H1 (cell line): ENCODE measurements around the gene BORCS6. TPM values are rescaled to one million over a fixed set of nuclear protein-coding genes. Genes with fewer than 3 reads are reported as not detected.

Experiments
- CTCF ChIA-PET: fragments of 300-600 bp; sonication (Branson Sonifier 250); formaldehyde crosslinking; loops from one replicate; lab custom pipeline; 2021; ENCODE audit not compliant: partially characterized antibody; lab: Charles Lee
- POLR2A ChIA-PET: fragments of 300-600 bp; sonication (Branson Sonifier 250); formaldehyde crosslinking; loops from one replicate; lab custom pipeline; 2021; ENCODE audit warnings: inconsistent platforms; ENCODE audit not compliant: partially characterized antibody; lab: Charles Lee
- DNase-seq, 2 experiments: peaks; one replicate each; pipeline versions ENCODE4 v3.0.0 to v3.0.0-alpha.2; 2010 to 2022; ENCODE audit warnings: low spot score in 2 of 2, low read depth in 1 of 2, mixed read lengths in 1 of 2
- FAIRE-seq: peaks from 2 replicates; lab custom pipeline; 2011; peaks lifted over from hg19 to GRCh38; lab: Jason Lieb, UNC
- H2AFZ ChIP-seq: 2 replicates; pipeline ENCODE4 v1.8.1; 2012; ENCODE audit warnings: low read length, inconsistent platforms
- H2AK5ac ChIP-seq: 2 replicates; pipeline ENCODE4 v1.6.1; 2013; ENCODE audit warnings: low read depth, low read length
- H2BK120ac ChIP-seq: replicated peaks from 2 replicates; pipeline ENCODE3; 2013; ENCODE audit warnings: low read depth, low read length, inconsistent platforms
- H2BK12ac ChIP-seq: 2 replicates; pipeline ENCODE4 v1.6.1; 2013; ENCODE audit warnings: low read depth, low read length
- H2BK15ac ChIP-seq: 2 replicates; pipeline ENCODE4 v1.6.1; 2013; ENCODE audit warnings: low read length
- H2BK20ac ChIP-seq: 2 replicates; pipeline ENCODE4 v1.6.1; 2013; ENCODE audit warnings: low read length
- H2BK5ac ChIP-seq: 2 replicates; pipeline ENCODE4 v1.6.1; 2013; ENCODE audit warnings: low read depth, low read length
- H3K14ac ChIP-seq: 2 replicates; pipeline ENCODE4 v1.6.1; 2013; ENCODE audit warnings: inconsistent platforms; ENCODE audit not compliant: insufficient read length
- H3K18ac ChIP-seq: 2 replicates; pipeline ENCODE4 v1.6.1; 2013; ENCODE audit warnings: low read length; ENCODE audit errors: extremely low read depth
- H3K23ac ChIP-seq: 2 replicates; pipeline ENCODE4 v1.6.1; 2013; ENCODE audit warnings: inconsistent platforms; ENCODE audit not compliant: insufficient read length
- H3K23me2 ChIP-seq: 2 replicates; pipeline ENCODE4 v1.6.1; 2013; ENCODE audit warnings: low read depth, low read length
- H3K27ac ChIP-seq: 2 replicates; pipeline ENCODE4 v1.6.1; 2011; ENCODE audit warnings: low read depth, low read length, inconsistent platforms
- H3K27me3 ChIP-seq, 4 experiments: replicated peaks in 1 of 4; 1 replicate in 1 of 4; 2 replicates in 3 of 4; pipeline versions ENCODE4 v1.6.1 to v1.8.1; 2011 to 2013; ENCODE audit warnings: low read length in 3 of 4, mild to moderate bottlenecking in 3 of 4, inconsistent platforms in 2 of 4, mixed read lengths in 2 of 4, moderate library complexity in 1 of 4; ENCODE audit not compliant: control insufficient read depth in 3 of 4, insufficient read depth in 3 of 4; ENCODE audit errors: extremely low read depth in 1 of 4
- H3K36me3 ChIP-seq, 4 experiments: 2 replicates each; pipeline versions ENCODE4 v1.6.1 to v1.8.1; 2011 to 2013; ENCODE audit warnings: mild to moderate bottlenecking in 4 of 4, low read length in 3 of 4, moderate library complexity in 2 of 4, control low read depth in 1 of 4, inconsistent platforms in 1 of 4; ENCODE audit not compliant: insufficient read depth in 4 of 4, control insufficient read depth in 2 of 4
- H3K4ac ChIP-seq: replicated peaks from 2 replicates; pipeline ENCODE3; 2013; ENCODE audit warnings: low read length, low read depth, mixed read lengths, inconsistent platforms; ENCODE audit not compliant: insufficient read length
- H3K4me1 ChIP-seq, 4 experiments: replicated peaks in 1 of 4; 1 replicate in 1 of 4; 2 replicates in 3 of 4; pipeline versions ENCODE4 v1.6.1 to v1.8.1; 2011 to 2013; ENCODE audit warnings: low read length in 3 of 4, inconsistent platforms in 2 of 4, mixed read lengths in 1 of 4; ENCODE audit not compliant: insufficient read depth in 4 of 4, control insufficient read depth in 3 of 4
- H3K4me2 ChIP-seq, 2 experiments: 2 replicates each; pipeline versions ENCODE4 v1.6.1 to v1.8.1; 2011 to 2013; ENCODE audit warnings: low read depth in 2 of 2, low read length in 2 of 2, control low read depth in 1 of 2, inconsistent platforms in 1 of 2, mild to moderate bottlenecking in 1 of 2; ENCODE audit not compliant: insufficient read depth in 1 of 2
- H3K4me3 ChIP-seq, 4 experiments: fragments of 200-600, 300-600 bp in 1 of 4; sonication (generic), shearing (Covaris generic), sonication (Bioruptor Twin) in 1 of 4; 2 replicates each; pipeline versions ENCODE4 v1.5.1 to v1.8.1; 2011 to 2016; ENCODE audit warnings: low read length in 4 of 4, low read depth in 3 of 4, control low read depth in 2 of 4, inconsistent platforms in 2 of 4, mild to moderate bottlenecking in 2 of 4, mixed read lengths in 1 of 4, moderate library complexity in 1 of 4; ENCODE audit not compliant: insufficient read depth in 2 of 4; ENCODE audit errors: extremely low read depth in 1 of 4
- H3K56ac ChIP-seq: replicated peaks from 2 replicates; pipeline ENCODE3; 2013; ENCODE audit warnings: low read depth, mild to moderate bottlenecking, mixed read lengths, low read length, inconsistent platforms; ENCODE audit not compliant: insufficient read length
- H3K79me1 ChIP-seq: 2 replicates; pipeline ENCODE4 v1.6.1; 2013; ENCODE audit warnings: low read depth, low read length, control low read depth
- H3K79me2 ChIP-seq, 2 experiments: 2 replicates each; pipeline versions ENCODE4 v1.6.1 to v1.8.1; 2012 to 2013; ENCODE audit warnings: low read length in 2 of 2, mild to moderate bottlenecking in 2 of 2, inconsistent platforms in 1 of 2; ENCODE audit not compliant: insufficient read depth in 2 of 2, control insufficient read depth in 1 of 2
- H3K9ac ChIP-seq, 4 experiments: replicated peaks in 1 of 4; 1 replicate in 1 of 4; 2 replicates in 3 of 4; pipeline versions ENCODE4 v1.6.1 to v1.8.1; 2011 to 2013; ENCODE audit warnings: low read depth in 3 of 4, low read length in 3 of 4, control low read depth in 2 of 4, mild to moderate bottlenecking in 2 of 4, moderate library complexity in 2 of 4, inconsistent platforms in 1 of 4; ENCODE audit errors: extremely low read depth in 1 of 4
- H3K9me3 ChIP-seq, 2 experiments: 2 replicates each; pipeline versions ENCODE4 v1.6.1 to v1.8.1; 2012 to 2013; ENCODE audit warnings: mild to moderate bottlenecking in 2 of 2, moderate library complexity in 2 of 2, control low read depth in 1 of 2, inconsistent platforms in 1 of 2, low read depth in 1 of 2, low read length in 1 of 2, mixed read lengths in 1 of 2; ENCODE audit not compliant: insufficient read depth in 2 of 2
- H4K20me1 ChIP-seq, 2 experiments: replicated peaks in 1 of 2; 2 replicates each; pipeline versions ENCODE3 to v1.8.1; 2011 to 2013; ENCODE audit warnings: inconsistent platforms in 2 of 2, low read length in 2 of 2, mild to moderate bottlenecking in 1 of 2; ENCODE audit not compliant: insufficient read depth in 2 of 2, control insufficient read depth in 1 of 2
- H4K5ac ChIP-seq: 2 replicates; pipeline ENCODE4 v1.6.1; 2013; ENCODE audit warnings: low read length, low read depth, mixed read lengths, inconsistent platforms; ENCODE audit not compliant: insufficient read length
- H4K8ac ChIP-seq: 2 replicates; pipeline ENCODE4 v1.8.0; 2013; ENCODE audit warnings: mild to moderate bottlenecking, moderate library complexity, low read length, inconsistent platforms; ENCODE audit not compliant: insufficient read depth; ENCODE audit errors: extremely low read depth
- H4K91ac ChIP-seq: replicated peaks from 2 replicates; pipeline ENCODE3; 2013; ENCODE audit warnings: low read length, mixed read lengths, inconsistent platforms; ENCODE audit not compliant: insufficient read length
- CREB1 ChIP-seq: IDR thresholded peaks from 2 replicates; pipeline ENCODE4 v1.6.1; 2012; ENCODE audit warnings: inconsistent platforms
- GABPA ChIP-seq: IDR thresholded peaks from 2 replicates; pipeline ENCODE4 v1.6.1; 2011; ENCODE audit warnings: mild to moderate bottlenecking, low read length, moderate library complexity, borderline replicate concordance; ENCODE audit not compliant: insufficient read depth
- HDAC6 ChIP-seq: IDR thresholded peaks from one replicate; pipeline ENCODE4 v1.7.1; 2012; ENCODE audit warnings: low read depth, mild to moderate bottlenecking, inconsistent platforms, low read length, moderate library complexity
- JUN ChIP-seq: IDR thresholded peaks from 2 replicates; pipeline ENCODE4 v1.6.1; 2011; ENCODE audit warnings: low read depth, mild to moderate bottlenecking, improper control_type of control experiment, low read length
- NANOG ChIP-seq: IDR thresholded peaks from 2 replicates; pipeline ENCODE4 v1.6.1; 2011; ENCODE audit warnings: low read length, low read depth, mild to moderate bottlenecking, inconsistent platforms; ENCODE audit not compliant: insufficient read depth, poor library complexity, severe bottlenecking
- RBBP5 ChIP-seq: IDR thresholded peaks from 2 replicates; pipeline ENCODE4 v1.7.1; 2012; ENCODE audit warnings: low read depth, mild to moderate bottlenecking, inconsistent platforms, low read length, moderate library complexity, borderline replicate concordance
- TAF1 ChIP-seq: IDR thresholded peaks from 2 replicates; pipeline ENCODE4 v1.6.1; 2011; ENCODE audit warnings: mild to moderate bottlenecking, low read depth, low read length
- TBP ChIP-seq: IDR thresholded peaks from 2 replicates; pipeline ENCODE4 v1.6.1; 2011; ENCODE audit warnings: low read depth, low read length, improper control_type of control experiment
- TCF12 ChIP-seq: IDR thresholded peaks from 2 replicates; pipeline ENCODE4 v1.6.1; 2011; ENCODE audit warnings: low read depth, mild to moderate bottlenecking, low read length
- WGBS, 2 experiments: shearing (Covaris generic) in 1 of 2; methylation state at CpG; one replicate each; pipeline versions ENCODE4 v1.1.6 to v1.1.7; 2013 to 2015; ENCODE audit warnings: low lambda C conversion rate in 2 of 2, mixed read lengths in 2 of 2, inconsistent platforms in 1 of 2, low coverage in 1 of 2, missing lambda C conversion rate in 1 of 2; ENCODE audit not compliant: insufficient replicate concordance in 2 of 2, insufficient coverage in 1 of 2, insufficient read length in 1 of 2; ENCODE audit errors: extremely low coverage in 1 of 2, missing lambda C conversion rate in 1 of 2; 5-methylcytosine and 5-hydroxymethylcytosine counted together
- polyA plus RNA-seq, 7 experiments: library from polyadenylated mRNA; depleted of rRNA in 3 of 7; stranded (reverse) in 5 of 7; unstranded in 2 of 7; fragments of >200 nt in 5 of 7; fragments of 200-250 nt in 2 of 7; gene quantifications; 1 replicate in 5 of 7; 2 replicates in 1 of 7; 4 replicates in 1 of 7; pipeline versions ENCODE4 v1.2.1 to v1.2.3, GENCODE V29; 2011 to 2013; ENCODE audit warnings: missing spikeins in 2 of 7, mixed read lengths in 2 of 7
- total RNA-seq: library from RNA; stranded (reverse); fragmentation: NEBNext Ultra II Directional; extraction: Animal tissue kit (Norgen Biotek cat#: 25700); gene quantifications from 2 replicates; pipeline ENCODE4 v1.2.1, GENCODE V29; 2021
- TF ChIP-seq, protein P1 (sequence below): IDR thresholded peaks from 2 replicates; pipeline ENCODE4 v1.6.1; 2011; ENCODE audit warnings: low read length, improper control_type of control experiment

The BORCS6 gene
- total and polyA plus RNA-seq, 2 of the 8 experiments (the other 6 are each of a cell fraction or from before 2014, with no cell fraction given) = 3.3 to 3.6 TPM

DNA sequence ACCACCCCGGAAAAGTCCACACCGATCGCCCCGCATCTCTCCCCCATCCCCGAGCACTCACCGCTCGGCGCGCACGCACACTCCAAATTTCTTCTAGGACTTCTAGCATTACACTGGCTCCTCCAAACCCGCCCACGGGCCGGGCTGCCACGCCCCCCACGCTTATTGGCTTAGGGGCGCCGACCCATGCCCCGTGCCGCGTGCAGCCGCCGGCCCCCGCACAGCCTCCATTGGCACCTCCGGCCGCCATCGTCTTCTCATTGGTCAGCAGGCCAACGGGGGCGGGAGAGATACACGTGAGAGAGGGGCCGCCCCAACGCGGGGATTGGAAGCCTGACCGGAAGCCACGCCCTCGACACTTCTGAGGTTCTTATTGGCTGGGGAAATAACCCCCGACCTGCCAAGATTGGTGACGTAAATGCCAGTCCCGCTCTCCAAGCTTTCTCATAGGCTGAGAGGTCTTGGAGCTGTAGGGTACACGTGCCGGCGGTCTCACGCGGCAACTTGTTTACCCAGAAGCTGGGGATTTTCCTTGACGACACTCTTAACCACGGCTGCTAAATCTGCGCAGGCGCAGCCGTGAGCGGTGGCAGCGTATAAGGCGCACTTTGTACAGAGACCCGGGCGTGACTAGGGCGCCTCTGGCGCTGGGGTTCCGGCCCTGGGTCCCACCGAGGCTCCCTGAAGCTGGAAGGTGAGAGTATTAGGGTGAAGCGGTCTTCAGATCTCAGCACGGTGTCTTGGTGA lies 33.6 kb downstream of the BORCS6 start:
- H4K20me1 ChIP-seq = peaks cover 2 to 4% of the 10 kb centered on the region in 2 experiments
- TF ChIP-seq CREB1 (peak; percentile 84), TCF12 (no peak), NANOG (peak; percentile 39), JUN (no peak), GABPA (no peak), RBBP5 (no peak; the same call in 1 of the 2 replicates), TAF1 (peak; percentile 90), TBP (peak; percentile 82; the same call in 1 of the 2 replicates), HDAC6 (no peak)
- TF ChIP-seq, protein P1, sequence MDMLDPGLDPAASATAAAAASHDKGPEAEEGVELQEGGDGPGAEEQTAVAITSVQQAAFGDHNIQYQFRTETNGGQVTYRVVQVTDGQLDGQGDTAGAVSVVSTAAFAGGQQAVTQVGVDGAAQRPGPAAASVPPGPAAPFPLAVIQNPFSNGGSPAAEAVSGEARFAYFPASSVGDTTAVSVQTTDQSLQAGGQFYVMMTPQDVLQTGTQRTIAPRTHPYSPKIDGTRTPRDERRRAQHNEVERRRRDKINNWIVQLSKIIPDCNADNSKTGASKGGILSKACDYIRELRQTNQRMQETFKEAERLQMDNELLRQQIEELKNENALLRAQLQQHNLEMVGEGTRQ = peak; percentile 10; the same call in 1 of the 2 replicates

More for the DNA sequence above, 33.6 kb downstream of the BORCS6 start:
- H3K56ac ChIP-seq = peak overlapping the region; percentile 17
- H3K4me2 ChIP-seq = peak overlapping the region; percentile 96 to 100
- H3K4ac ChIP-seq = peak overlapping the region; percentile 59
- DNase-seq (peak; percentile 99 to 100), FAIRE-seq (peak; percentile 97)
- H2BK20ac ChIP-seq = no peak overlapping the region
- peak overlapping the region; percentile 76 to 93 (median 85) for H3K4me3 ChIP-seq
- peaks cover 0 to 10% (median 5%) of the 10 kb centered on the region in 4 experiments; a peak in 6 of 8 replicates for H3K36me3 ChIP-seq
- peaks cover 0 to 5% of the 10 kb centered on the region in 2 experiments; a peak in 2 of 4 replicates for H3K79me2 ChIP-seq
- H4K5ac ChIP-seq = peak overlapping the region; percentile 63
- H2AFZ ChIP-seq = no peak overlapping the region
- no peak overlapping the region for H3K14ac ChIP-seq
- no peak overlapping the region for H2BK120ac ChIP-seq
- peak overlapping the region; percentile 96 for H4K8ac ChIP-seq
- H3K23ac ChIP-seq = no peak overlapping the region
- peak overlapping the region; percentile 89 for H3K27ac ChIP-seq
- no peaks in the 10 kb centered on the region for H3K9me3 ChIP-seq
- peaks cover 17% of the 10 kb centered on the region for H3K23me2 ChIP-seq
- H2BK15ac ChIP-seq = 0 out of 2 replicates have a peak overlapping the region, but pooled peaks have one; percentile 61
- ChIA-PET POLR2A (interaction anchor here (0.6 to 15.7 kb wide), 17 partner anchors 10 to 497 kb away, joined by 3 to 289 read pairs (median 5); partner anchors contain the start of genes ALOXE3, BORCS6, CTC1 and HES7), CTCF (interaction anchor here (0.6 to 10.3 kb wide), 7 partner anchors 13 to 186 kb away, joined by 3 to 133 read pairs (median 4); partner anchors contain the start of genes ALOXE3 and AURKB)
- H3K18ac ChIP-seq = peak overlapping the region; percentile 32
- no peak overlapping the region for H4K91ac ChIP-seq
- H3K27me3 ChIP-seq = no peaks in the 10 kb centered on the region
- peak overlapping the region; percentile 93; the same call in 1 of the 2 replicates for H2AK5ac ChIP-seq
- peak overlapping the region; percentile 91; the same call in 1 of the 2 replicates for H2BK12ac ChIP-seq
- H3K4me1 ChIP-seq = peaks cover 12 to 35% (median 20%) of the 10 kb centered on the region in 4 experiments
- H3K9ac ChIP-seq = peak overlapping the region; percentile 65 to 98 (median 88)
- H3K79me1 ChIP-seq = 0 out of 2 replicates have a peak, but pooled peaks cover 4% of the 10 kb centered on the region
- peak overlapping the region; percentile 94 for H2BK5ac ChIP-seq
- WGBS, 2 experiments = 1% methylated on average over 59 of the region's 59 CpGs; no CpG with 5 or more reads in 1 of the 2 experiments
